ENCODE data around the gene BBS7. TPM values are rescaled to one million over a fixed set of nuclear protein-coding genes. Genes with fewer than 3 reads are reported as not detected.

Gene BBS7
- total and polyA plus RNA-seq, 8 donors, result 3.0 to 5.7 (median 4.0) TPM

GRCh38 chr4:121799867-121800501 is 70.3 kb downstream of the BBS7 start:
- ATAC-seq (no peak), FAIRE-seq (no peak), DNase-seq (no peak)
- Histone ChIP-seq H3K4me3 (peak overlapping the region in 1 of 4 donors; percentile 82), H3K4me1 (peaks cover 6 to 8% (median 7%) of the 10 kb centered on the region in 3 donors), H3K27ac (no peak overlapping the region), H3K9me3 (no peaks in the 10 kb centered on the region), H3K36me3 (peaks cover 0 to 5% (median 0%) of the 10 kb centered on the region in 3 donors), H3K27me3 (peaks cover 0 to 3% (median 0%) of the 10 kb centered on the region in 4 donors)
- intact Hi-C loops (cut with DNase I), result no loop called here
- 91 to 94% methylated on average over 3 of the region's 3 CpGs for WGBS, 2 donors
- TF ChIP-seq, protein P1, sequence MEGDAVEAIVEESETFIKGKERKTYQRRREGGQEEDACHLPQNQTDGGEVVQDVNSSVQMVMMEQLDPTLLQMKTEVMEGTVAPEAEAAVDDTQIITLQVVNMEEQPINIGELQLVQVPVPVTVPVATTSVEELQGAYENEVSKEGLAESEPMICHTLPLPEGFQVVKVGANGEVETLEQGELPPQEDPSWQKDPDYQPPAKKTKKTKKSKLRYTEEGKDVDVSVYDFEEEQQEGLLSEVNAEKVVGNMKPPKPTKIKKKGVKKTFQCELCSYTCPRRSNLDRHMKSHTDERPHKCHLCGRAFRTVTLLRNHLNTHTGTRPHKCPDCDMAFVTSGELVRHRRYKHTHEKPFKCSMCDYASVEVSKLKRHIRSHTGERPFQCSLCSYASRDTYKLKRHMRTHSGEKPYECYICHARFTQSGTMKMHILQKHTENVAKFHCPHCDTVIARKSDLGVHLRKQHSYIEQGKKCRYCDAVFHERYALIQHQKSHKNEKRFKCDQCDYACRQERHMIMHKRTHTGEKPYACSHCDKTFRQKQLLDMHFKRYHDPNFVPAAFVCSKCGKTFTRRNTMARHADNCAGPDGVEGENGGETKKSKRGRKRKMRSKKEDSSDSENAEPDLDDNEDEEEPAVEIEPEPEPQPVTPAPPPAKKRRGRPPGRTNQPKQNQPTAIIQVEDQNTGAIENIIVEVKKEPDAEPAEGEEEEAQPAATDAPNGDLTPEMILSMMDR (IDR thresholded peaks at IDR 0.05), result no peak

- intact Hi-C loops (cut with DNase I), result no loop called here
- no peak for ATAC-seq
- TF ChIP-seq, protein P1 (IDR thresholded peaks at IDR 0.05), result no peak
Measured at GRCh38 chr4:121799208-121799823, 71.0 kb downstream of the BBS7 start.

GRCh38 chr4:121796283-121796682 is 74.0 kb downstream of the BBS7 start:
- no peaks in the 10 kb centered on the region for H3K9me3 ChIP-seq
- peaks cover 0 to 4% (median 0%) of the 10 kb centered on the region in 3 donors for H3K4me1 ChIP-seq
- DNase-seq (no peak), FAIRE-seq (no peak), ATAC-seq (no peak)
- H3K27ac ChIP-seq, result no peak overlapping the region
- peaks cover 0 to 3% (median 0%) of the 10 kb centered on the region in 4 donors for H3K27me3 ChIP-seq
- no peaks in the 10 kb centered on the region for H3K36me3 ChIP-seq
- no peak overlapping the region for H3K4me3 ChIP-seq
- TF ChIP-seq, protein P1 (IDR thresholded peaks at IDR 0.05), result no peak
- intact Hi-C loops (cut with DNase I), result no loop called here

More at GRCh38 chr4:121799208-121799823, 71.0 kb downstream of the BBS7 start:
- Histone ChIP-seq H3K9me3 (no peaks in the 10 kb centered on the region), H3K27me3 (peaks cover 0 to 3% (median 0%) of the 10 kb centered on the region in 4 donors), H3K27ac (no peak overlapping the region), H3K36me3 (peaks cover 0 to 5% (median 0%) of the 10 kb centered on the region in 3 donors), H3K4me1 (peaks cover 6 to 8% (median 7%) of the 10 kb centered on the region in 3 donors), H3K4me3 (no peak overlapping the region)
- no peak for DNase-seq
- WGBS, 2 donors, result 59 to 84% methylated on average over 2 of the region's 2 CpGs
- no peak for FAIRE-seq

DNA sequence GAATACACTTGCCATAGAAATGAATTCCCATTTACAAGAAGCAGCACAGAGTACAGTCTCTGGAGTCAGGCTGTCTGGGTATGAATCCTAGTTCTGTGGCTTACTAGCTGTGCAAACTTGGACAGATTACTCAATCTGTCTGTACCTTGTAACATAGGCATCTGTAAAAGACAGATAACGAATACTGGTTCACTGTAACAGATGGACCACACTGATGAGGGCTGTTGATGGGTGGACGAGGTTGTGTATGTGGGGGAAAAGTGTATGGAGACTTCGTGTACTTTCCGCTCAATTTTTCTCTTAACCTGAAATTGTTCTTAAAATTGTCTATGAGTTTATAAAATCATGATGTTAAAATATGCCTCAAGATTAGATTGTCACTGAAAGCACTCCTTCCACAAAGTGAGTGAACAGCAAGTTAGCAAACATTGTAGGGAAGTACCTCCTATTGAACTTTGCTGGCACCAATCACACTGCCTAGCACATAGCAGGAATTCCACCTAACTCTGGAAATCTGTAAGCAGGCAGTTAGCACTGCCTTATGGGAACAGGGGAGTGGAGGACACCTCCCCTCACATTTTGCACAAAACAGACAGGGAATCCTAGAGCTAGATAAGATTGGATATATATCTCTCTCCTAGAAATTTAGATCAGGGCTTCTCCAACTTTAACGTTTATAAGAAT is 75.6 kb downstream of the BBS7 start:
- ATAC-seq (no peak), DNase-seq (no peak), FAIRE-seq (no peak)
- TF ChIP-seq, protein P1 (IDR thresholded peaks at IDR 0.05), result no peak
- Histone ChIP-seq H3K27ac (no peak overlapping the region), H3K36me3 (no peaks in the 10 kb centered on the region), H3K27me3 (peaks cover 0 to 3% (median 0%) of the 10 kb centered on the region in 4 donors), H3K4me1 (no peaks in the 10 kb centered on the region), H3K4me3 (no peak overlapping the region), H3K9me3 (no peaks in the 10 kb centered on the region)
- 53 to 54% methylated on average over 5 of the region's 5 CpGs for WGBS, 2 donors
- intact Hi-C loops (cut with DNase I), result no loop called here

Data from pancreas (tissue), 10 donors.